Mesenchymal stem cell (in vitro differentiated cells and primary cell): Measurements from ENCODE around the gene SPATA13.
"Not testable (repeated sequence)": the region's sequence is repeated elsewhere in the genome, so short reads cannot be mapped to it uniquely, and the experiment has no call there.

ENCODE experiments used
- DNase-seq: peaks from one replicate; pipeline ENCODE4 v3.0.0-alpha.2; 2013
- H2AFZ ChIP-seq: one replicate; pipeline ENCODE4 v1.6.1; 2013; ENCODE audit warnings: low read depth, mild to moderate bottlenecking, control low read depth, inconsistent platforms, low read length, moderate library complexity
- H2AK5ac ChIP-seq: 2 replicates; pipeline ENCODE4 v1.6.1; 2013; ENCODE audit warnings: low read length, moderate library complexity, mild to moderate bottlenecking, inconsistent platforms; ENCODE audit not compliant: severe bottlenecking
- H2BK120ac ChIP-seq: one replicate; pipeline ENCODE4 v1.6.1; 2013; ENCODE audit warnings: low read depth, mild to moderate bottlenecking, inconsistent platforms, low read length, moderate library complexity
- H2BK12ac ChIP-seq, 2 experiments: one replicate each; pipeline ENCODE4 v1.6.1; 2013; ENCODE audit warnings: inconsistent platforms in 2 of 2, low read length in 2 of 2, mild to moderate bottlenecking in 2 of 2, moderate library complexity in 2 of 2, control low read depth in 1 of 2
- H2BK15ac ChIP-seq: one replicate; pipeline ENCODE4 v1.6.1; 2013; ENCODE audit warnings: mild to moderate bottlenecking, low read depth, inconsistent platforms; ENCODE audit not compliant: poor library complexity, severe bottlenecking
- H2BK5ac ChIP-seq: 2 replicates; pipeline ENCODE4 v1.6.1; 2013; ENCODE audit warnings: low read depth, mild to moderate bottlenecking, low read length, control low read depth, inconsistent platforms; ENCODE audit not compliant: poor library complexity, severe bottlenecking
- H3K14ac ChIP-seq, 2 experiments: one replicate each; pipeline ENCODE4 v1.6.1; 2013; ENCODE audit warnings: inconsistent platforms in 2 of 2, low read length in 2 of 2, control low read depth in 1 of 2, mild to moderate bottlenecking in 1 of 2, moderate library complexity in 1 of 2
- H3K18ac ChIP-seq, 2 experiments: one replicate each; pipeline ENCODE4 v1.6.1; 2013; ENCODE audit warnings: inconsistent platforms in 2 of 2, low read length in 2 of 2, control low read depth in 1 of 2, low read depth in 1 of 2, mild to moderate bottlenecking in 1 of 2
- H3K23ac ChIP-seq, 2 experiments: one replicate each; pipeline ENCODE4 v1.6.1; 2013; ENCODE audit warnings: inconsistent platforms in 2 of 2, low read length in 2 of 2, mild to moderate bottlenecking in 2 of 2, moderate library complexity in 2 of 2, control low read depth in 1 of 2
- H3K27ac ChIP-seq: 2 replicates; pipeline ENCODE4 v1.5.1; 2013; ENCODE audit warnings: mild to moderate bottlenecking, moderate library complexity, low read length, control low read depth, inconsistent platforms; ENCODE audit not compliant: poor library complexity, severe bottlenecking
- H3K27me3 ChIP-seq, 2 experiments: 2 replicates each; pipeline versions ENCODE4 v1.6.1 to v1.7.0; 2013; ENCODE audit warnings: low read length in 2 of 2, mild to moderate bottlenecking in 2 of 2, moderate library complexity in 2 of 2, control low read depth in 1 of 2, inconsistent platforms in 1 of 2; ENCODE audit not compliant: control insufficient read depth in 1 of 2, insufficient read depth in 1 of 2
- H3K36me3 ChIP-seq, 2 experiments: 2 replicates each; pipeline versions ENCODE4 v1.6.1 to v1.7.0; 2013; ENCODE audit warnings: low read length in 2 of 2, control low read depth in 1 of 2, inconsistent platforms in 1 of 2, low read depth in 1 of 2, mild to moderate bottlenecking in 1 of 2; ENCODE audit not compliant: insufficient read depth in 2 of 2, control insufficient read depth in 1 of 2
- H3K4ac ChIP-seq, 2 experiments: one replicate each; pipeline ENCODE4 v1.6.1; 2013; ENCODE audit warnings: inconsistent platforms in 2 of 2, low read length in 2 of 2, mild to moderate bottlenecking in 2 of 2, moderate library complexity in 2 of 2, control low read depth in 1 of 2, low read depth in 1 of 2
- H3K4me1 ChIP-seq: 2 replicates; pipeline ENCODE4 v1.6.1; 2013; ENCODE audit warnings: low read depth, low read length, control low read depth; ENCODE audit not compliant: control insufficient read depth, insufficient read depth
- H3K4me2 ChIP-seq: 2 replicates; pipeline ENCODE4 v1.6.1; 2013; ENCODE audit warnings: low read length, mild to moderate bottlenecking, inconsistent platforms; ENCODE audit not compliant: poor library complexity, severe bottlenecking
- H3K4me3 ChIP-seq, 2 experiments: 2 replicates each; pipeline versions ENCODE4 v1.5.1 to v1.7.0; 2013; ENCODE audit warnings: low read length in 2 of 2, mild to moderate bottlenecking in 2 of 2, control low read depth in 1 of 2, low read depth in 1 of 2; ENCODE audit not compliant: insufficient read depth in 1 of 2
- H3K79me1 ChIP-seq: replicated peaks from 2 replicates; pipeline ENCODE4 v1.6.1; 2013; ENCODE audit warnings: mild to moderate bottlenecking, control low read depth, low read length, inconsistent platforms; ENCODE audit not compliant: poor library complexity, severe bottlenecking
- H3K9ac ChIP-seq: 2 replicates; pipeline ENCODE4 v1.7.0; 2013; ENCODE audit warnings: mild to moderate bottlenecking, low read length, moderate library complexity
- H3K9me3 ChIP-seq: 2 replicates; pipeline ENCODE4 v1.7.0; 2013; ENCODE audit warnings: mild to moderate bottlenecking, low read length; ENCODE audit not compliant: control insufficient read depth
- H4K8ac ChIP-seq: one replicate; pipeline ENCODE4 v1.6.1; 2013; ENCODE audit warnings: inconsistent platforms, mild to moderate bottlenecking, low read length, moderate library complexity
- H4K91ac ChIP-seq: one replicate; pipeline ENCODE4 v1.6.1; 2013; ENCODE audit warnings: mild to moderate bottlenecking, low read length, inconsistent platforms
- WGBS: methylation state at CpG from one replicate; pipeline ENCODE4 v1.1.7; 2013; ENCODE audit warnings: mixed read lengths; 5-methylcytosine and 5-hydroxymethylcytosine counted together

SPATA13 gene

DNA sequence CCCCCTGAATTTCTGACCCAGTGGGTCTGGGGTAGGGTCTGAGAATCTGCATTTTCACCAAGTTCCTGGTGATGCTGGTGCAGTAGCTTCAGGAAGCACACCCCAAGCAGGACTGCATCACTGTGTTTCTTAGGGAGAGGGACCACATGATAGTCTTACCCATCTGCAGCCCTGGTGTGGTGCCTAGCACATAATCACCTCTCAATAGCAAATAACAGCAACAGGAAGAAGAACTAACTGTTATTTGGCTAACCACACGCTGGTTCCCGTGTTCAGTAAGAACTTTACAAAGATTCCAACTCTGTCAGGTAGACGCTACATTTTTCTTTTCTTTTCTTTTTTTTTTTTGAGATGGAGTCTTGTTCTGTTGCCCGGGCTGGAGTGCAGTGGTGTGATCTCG lies 41.9 kb upstream of the SPATA13 start:
- H3K9ac ChIP-seq = no peak overlapping the region
- no peak for DNase-seq
- peaks cover 10 to 15% of the 10 kb centered on the region in 2 experiments for H3K27me3 ChIP-seq
- no peak overlapping the region for H2BK12ac ChIP-seq
- H4K91ac ChIP-seq = no peak overlapping the region
- no peaks in the 10 kb centered on the region for H3K79me1 ChIP-seq
- H3K18ac ChIP-seq = no peak overlapping the region
- no peak overlapping the region for H3K4me2 ChIP-seq
- no peak overlapping the region for H3K4me3 ChIP-seq
- no peaks in the 10 kb centered on the region for H3K36me3 ChIP-seq
- no peak overlapping the region for H3K4ac ChIP-seq
- H3K14ac ChIP-seq = no peak overlapping the region
- WGBS = 87% methylated on average over 2 of the region's 5 CpGs
- H3K27ac ChIP-seq = no peak overlapping the region
- H2BK15ac ChIP-seq = no peak overlapping the region
- H3K4me1 ChIP-seq = peaks cover 1% of the 10 kb centered on the region
- no peak overlapping the region for H4K8ac ChIP-seq
- H2BK5ac ChIP-seq = no peak overlapping the region
- H2AK5ac ChIP-seq = no peak overlapping the region
- no peaks in the 10 kb centered on the region for H3K9me3 ChIP-seq
- H2BK120ac ChIP-seq = no peak overlapping the region
- no peak overlapping the region for H3K23ac ChIP-seq
- H2AFZ ChIP-seq = no peak overlapping the region

DNA sequence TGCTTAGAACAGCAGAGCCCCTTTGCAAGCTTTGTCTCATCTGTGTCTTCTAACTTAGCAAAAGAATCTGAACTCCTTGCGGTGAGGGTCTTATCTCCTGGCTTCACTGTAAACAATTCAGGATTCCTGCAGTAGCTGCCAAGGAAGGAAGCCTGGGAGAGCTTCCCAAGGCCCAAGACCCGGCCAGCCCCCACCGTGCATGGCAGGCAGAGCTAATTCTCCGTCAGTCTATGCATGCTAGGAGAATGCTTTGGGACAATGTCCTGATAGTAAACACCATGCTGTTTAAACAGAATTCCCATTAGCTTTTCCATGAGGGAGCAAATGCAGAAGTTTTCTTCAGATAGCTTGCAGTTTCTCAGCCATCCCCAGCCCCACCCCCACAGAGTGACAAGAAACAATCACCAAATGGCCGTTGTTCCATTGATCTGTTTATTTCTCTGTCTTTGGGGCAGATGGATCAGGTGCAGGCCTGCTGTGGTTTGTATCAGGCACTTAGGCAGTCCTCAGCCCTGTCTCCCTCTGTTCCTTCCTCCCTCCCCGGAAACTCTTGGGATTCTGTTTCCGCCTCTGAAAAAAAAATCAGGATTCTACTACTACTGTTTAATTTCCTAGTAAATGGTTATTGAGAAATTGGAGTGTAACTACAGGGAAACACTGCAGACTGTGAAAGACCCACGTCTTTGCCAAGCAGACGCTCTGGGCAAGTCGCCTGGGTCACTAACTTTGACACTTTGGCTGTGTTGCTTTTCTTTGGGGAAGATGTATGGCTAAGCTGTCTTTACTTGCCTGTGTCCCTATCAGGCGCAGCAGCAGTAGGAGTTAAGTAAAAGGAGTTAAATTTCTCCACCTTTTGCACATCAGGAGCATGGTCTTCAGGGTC lies 40.7 kb upstream of the SPATA13 start:
- Histone ChIP-seq H2BK12ac (peak overlapping the region; percentile 10 to 44), H3K9me3 (no peaks in the 10 kb centered on the region), H3K14ac (no peak overlapping the region), H3K27ac (no peak overlapping the region), H4K8ac (peak overlapping the region; percentile 78), H2AFZ (peak overlapping the region; percentile 3), H3K36me3 (no peaks in the 10 kb centered on the region), H4K91ac (peak overlapping the region; percentile 41), H3K4ac (peak overlapping the region; percentile 24 to 68), H2AK5ac (no peak overlapping the region), H3K23ac (no peak overlapping the region), H3K27me3 (peaks cover 10 to 16% of the 10 kb centered on the region in 2 experiments), H3K4me1 (no peaks in the 10 kb centered on the region), H3K9ac (no peak overlapping the region), H3K4me2 (no peak overlapping the region), H3K4me3 (no peak overlapping the region), H2BK5ac (no peak overlapping the region), H3K18ac (peak overlapping the region in 1 of 2 experiments; percentile 82), H3K79me1 (no peaks in the 10 kb centered on the region), H2BK120ac (no peak overlapping the region), H2BK15ac (no peak overlapping the region)
- WGBS = 27% methylated on average over 8 of the region's 11 CpGs
- DNase-seq = peak; percentile 63

DNA sequence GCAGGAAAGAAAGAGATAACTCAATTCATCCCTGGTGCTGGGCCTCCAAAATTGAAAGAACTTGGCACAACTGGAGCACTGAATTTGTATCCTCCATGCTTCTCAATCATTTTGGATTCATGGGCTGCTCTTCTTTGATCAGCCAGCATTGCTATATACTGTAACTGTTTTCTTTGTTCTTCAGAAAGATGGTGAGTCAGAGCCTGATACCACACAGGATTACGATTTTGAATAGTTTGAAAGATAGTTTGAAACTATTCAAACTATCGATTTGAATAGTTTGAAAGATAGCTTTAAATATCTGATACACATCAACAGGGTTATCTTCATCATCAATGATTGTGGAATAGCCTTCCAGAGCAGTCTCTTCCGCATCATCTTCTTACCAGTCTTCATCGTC lies 38.5 kb upstream of the SPATA13 start:
- not testable (repeated sequence) for H3K4ac ChIP-seq, H2BK15ac ChIP-seq, H2BK5ac ChIP-seq, H2AK5ac ChIP-seq, DNase-seq, H3K9ac ChIP-seq, H3K9me3 ChIP-seq, H3K79me1 ChIP-seq, H3K36me3 ChIP-seq, H3K18ac ChIP-seq, H3K14ac ChIP-seq, H2BK120ac ChIP-seq, H2BK12ac ChIP-seq, H3K4me1 ChIP-seq, H3K4me3 ChIP-seq, H4K91ac ChIP-seq, H3K27ac ChIP-seq, H2AFZ ChIP-seq, H3K4me2 ChIP-seq, H4K8ac ChIP-seq, H3K23ac ChIP-seq
- WGBS = over 99% methylated on average over 3 of the region's 4 CpGs
- H3K27me3 ChIP-seq = peaks cover 10 to 25% of the 10 kb centered on the region in 2 experiments

DNA sequence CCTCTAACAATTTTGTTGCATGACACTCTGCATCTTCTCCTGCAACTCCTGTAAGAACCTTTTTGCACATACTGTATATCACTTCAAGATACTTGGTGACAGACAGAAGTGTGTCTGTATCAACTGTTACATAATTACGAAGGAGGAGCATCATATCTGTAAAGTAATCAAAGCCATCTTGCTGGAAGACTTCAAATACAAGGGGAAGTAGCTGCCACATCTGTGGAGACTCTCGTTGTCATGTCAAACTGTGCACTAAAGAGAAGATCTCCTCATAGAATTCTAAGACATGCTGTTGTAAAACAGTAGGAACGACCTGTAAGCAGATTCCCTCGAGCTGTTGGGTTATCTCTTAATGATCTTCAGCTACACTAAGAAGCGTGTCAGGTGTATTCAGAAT lies 38.0 kb upstream of the SPATA13 start:
- Histone ChIP-seq H3K9ac (no peak overlapping the region), H3K36me3 (no peaks in the 10 kb centered on the region), H3K27me3 (peaks cover 10 to 25% of the 10 kb centered on the region in 2 experiments), H3K4me1 (peaks cover 3% of the 10 kb centered on the region), H4K91ac (no peak overlapping the region), H2BK12ac (no peak overlapping the region), H2AFZ (no peak overlapping the region), H3K4me2 (no peak overlapping the region), H3K18ac (no peak overlapping the region), H3K14ac (no peak overlapping the region), H2AK5ac (no peak overlapping the region), H3K4me3 (no peak overlapping the region), H3K23ac (no peak overlapping the region), H4K8ac (no peak overlapping the region), H2BK120ac (no peak overlapping the region), H3K9me3 (no peaks in the 10 kb centered on the region), H3K27ac (no peak overlapping the region), H2BK15ac (no peak overlapping the region), H3K4ac (no peak overlapping the region), H2BK5ac (no peak overlapping the region), H3K79me1 (no peaks in the 10 kb centered on the region)
- DNase-seq = no peak
- 92% methylated on average over 5 of the region's 5 CpGs for WGBS
